HG03342 (cell line): Measurements from ENCODE around the gene NABP2.
"Not testable (repeated sequence)": the region's sequence is repeated elsewhere in the genome, so short reads cannot be mapped to it uniquely, and the experiment has no call there.

Experiments used
- ATAC-seq: cut with Tn5 transposase; IDR thresholded peaks from one replicate; pipeline ENCODE4 v1.9.1; 2021; ENCODE audit warnings: mild to moderate bottlenecking, moderate library complexity; ENCODE audit not compliant: unreplicated experiment

Gene NABP2

GRCh38 chr12:56271031-56271430 is 46.9 kb downstream of the NABP2 start:
- ATAC-seq, result no peak

- not testable (repeated sequence) for ATAC-seq
Observed at GRCh38 chr12:56272468-56272867, 48.3 kb downstream of the NABP2 start.

- no peak for ATAC-seq
Observed at GRCh38 chr12:56274299-56274698, 50.2 kb downstream of the NABP2 start.

- ATAC-seq, result no peak
Observed at GRCh38 chr12:56278905-56279304, 54.8 kb downstream of the NABP2 start.
